Anterior cingulate cortex (tissue), 58 donors: ENCODE measurements around the gene SH3BGRL2.

ENCODE experiments used
- DNase-seq, 58 donors: peaks; one replicate each; lab custom pipeline; 2025; lab: John Stamatoyannopoulos, UW

SH3BGRL2 gene

DNA sequence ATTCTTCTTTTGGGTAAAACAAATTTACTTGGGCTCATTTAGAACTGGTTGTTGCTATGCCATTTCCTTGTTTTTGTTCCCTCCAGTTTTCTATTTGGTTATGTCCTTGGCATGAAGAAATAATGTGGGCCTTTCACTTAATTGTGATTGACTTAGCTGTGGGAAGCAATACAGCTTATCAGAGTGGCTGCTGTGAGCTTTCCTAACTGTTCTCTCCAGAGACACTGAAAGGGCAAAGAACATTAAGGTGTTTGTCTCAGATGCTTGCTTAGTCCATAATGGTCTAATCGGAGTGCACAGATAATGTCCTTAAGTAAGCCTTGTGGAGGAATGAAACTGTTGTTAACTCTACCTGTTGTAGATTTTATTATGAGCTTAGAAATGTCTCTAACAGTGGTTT, 56.6 kb downstream of the SH3BGRL2 start:
- no peak for DNase-seq

DNA sequence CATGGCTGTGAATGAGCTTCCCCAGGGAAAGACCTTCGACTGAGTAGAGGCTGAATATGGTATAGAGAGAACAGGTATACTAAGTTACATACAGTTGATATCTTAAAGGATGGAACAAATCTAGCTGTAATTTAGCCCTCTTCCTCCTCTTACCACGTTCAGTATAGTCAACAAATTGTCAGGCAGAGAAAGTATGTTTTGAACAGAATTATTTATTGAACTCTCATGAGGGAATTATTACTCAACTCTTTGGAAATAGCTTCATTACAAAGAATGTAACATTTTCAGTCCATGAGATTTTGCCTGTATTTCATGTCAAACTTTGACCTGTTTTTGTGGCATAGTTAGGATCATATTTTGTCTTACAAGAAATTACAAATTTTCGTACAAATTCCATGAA, 63.0 kb downstream of the SH3BGRL2 start:
- no peak for DNase-seq

DNA sequence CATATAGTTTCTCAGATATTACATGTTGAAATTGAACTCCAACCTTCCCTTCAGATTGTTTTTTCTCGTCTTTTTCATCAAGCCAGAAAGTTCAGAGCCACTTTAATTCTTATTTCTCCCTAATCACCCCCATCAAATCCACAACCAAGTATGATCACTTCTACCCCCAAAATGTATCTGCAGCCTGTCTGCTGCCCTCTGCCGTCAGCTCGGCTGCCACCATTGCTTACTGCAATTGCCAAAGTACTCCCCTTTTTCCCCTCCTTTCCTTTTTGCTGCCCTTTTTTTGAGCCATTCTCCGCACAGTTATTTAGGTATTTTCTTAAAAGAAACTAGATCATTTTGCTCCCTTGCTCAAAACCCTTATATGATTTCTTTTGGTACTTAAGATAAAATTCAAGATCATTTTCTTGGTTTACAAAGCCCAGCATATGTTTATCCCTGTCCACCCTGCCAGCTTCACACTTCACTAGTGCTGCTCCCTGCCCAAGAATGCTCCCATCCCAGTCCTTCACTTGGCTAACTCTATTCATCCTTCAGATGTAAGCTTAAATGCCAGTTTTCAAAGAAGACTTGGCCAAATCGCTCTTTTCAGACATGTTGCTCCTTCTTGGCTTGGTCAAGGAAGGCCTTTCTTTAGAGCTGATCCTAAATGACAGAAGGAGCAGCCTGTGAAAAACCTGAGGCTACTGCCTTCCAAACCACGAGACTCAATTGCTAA, 63.7 kb downstream of the SH3BGRL2 start:
- no peak for DNase-seq

DNA sequence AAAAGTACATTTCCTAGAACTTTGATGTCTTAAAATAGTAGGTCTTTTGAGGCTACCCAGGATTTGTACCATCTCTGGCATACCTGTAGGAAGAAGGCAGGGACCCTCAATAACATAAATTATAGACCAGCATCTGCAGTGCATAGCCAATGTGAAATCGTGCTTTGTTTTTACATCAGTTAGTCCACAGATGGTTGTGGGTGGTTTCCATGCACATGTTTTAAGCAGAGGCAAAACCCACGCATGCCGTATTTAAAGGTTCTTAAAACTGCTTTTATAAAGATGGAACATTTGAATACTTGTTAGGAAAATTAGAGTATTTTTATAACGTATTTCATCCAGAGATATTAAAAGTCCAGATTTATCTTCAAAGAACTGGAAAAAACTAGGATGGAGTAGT, 66.3 kb downstream of the SH3BGRL2 start:
- DNase-seq, result peak in 5 of 58 donors; percentile 7 to 54 (median 15)

DNA sequence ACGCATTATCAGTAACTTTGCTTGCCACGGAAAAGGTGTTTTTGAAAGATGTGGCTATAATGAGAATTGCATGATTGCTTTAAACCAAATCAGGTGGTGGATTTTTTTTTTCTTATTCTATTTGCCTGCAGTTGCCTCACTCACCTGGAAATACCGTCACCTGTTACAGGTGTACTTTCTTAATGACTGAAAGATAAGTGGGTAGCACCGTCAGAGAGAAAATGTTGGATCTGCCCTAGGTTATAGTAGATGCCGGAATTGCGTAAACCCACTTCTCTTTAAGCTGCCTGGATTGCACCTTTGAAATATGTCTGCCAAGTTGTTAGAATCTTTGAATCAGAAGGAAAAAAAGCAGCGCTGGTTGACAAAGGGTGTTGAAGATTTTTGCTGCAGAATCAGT, 68.5 kb downstream of the SH3BGRL2 start:
- no peak for DNase-seq

DNA sequence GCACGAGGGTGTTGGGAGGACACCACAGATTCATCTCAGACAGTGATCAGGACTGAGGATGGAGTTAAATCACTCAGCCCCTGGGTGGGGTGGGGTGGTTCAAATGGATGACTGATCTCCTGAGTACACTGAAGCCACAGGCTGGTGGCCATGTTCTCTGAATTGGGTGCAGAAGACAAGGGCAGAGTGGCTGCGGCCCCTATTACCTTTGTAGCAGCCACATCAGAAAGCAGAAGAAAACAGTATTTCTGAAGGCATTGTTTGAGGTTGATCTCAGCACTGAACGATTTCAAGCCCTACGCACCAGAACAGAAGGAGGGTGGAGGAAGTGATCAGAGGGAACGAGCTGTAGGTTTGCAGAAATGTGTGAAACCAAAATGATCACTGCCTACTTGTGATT, 71.6 kb downstream of the SH3BGRL2 start:
- peak in 2 of 58 donors; percentile 18 to 44 for DNase-seq

DNA sequence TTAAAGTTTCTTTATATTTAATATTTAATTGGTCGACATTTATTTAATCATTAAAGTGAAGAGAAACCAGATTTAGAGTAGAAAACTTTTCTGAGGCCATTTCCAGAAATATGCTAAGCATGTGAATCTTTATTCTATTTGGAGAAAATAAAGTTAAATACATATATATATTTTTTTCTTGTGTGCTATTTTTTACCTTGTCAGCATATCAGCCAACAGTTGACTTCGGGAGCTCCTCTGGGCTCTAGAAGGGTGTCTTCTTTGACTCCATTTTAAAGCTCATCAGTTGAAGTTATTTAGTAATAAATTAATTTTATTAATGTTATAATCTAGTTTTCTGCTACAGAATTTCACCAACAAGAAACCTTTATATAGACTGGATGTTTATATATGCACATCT, 73.1 kb downstream of the SH3BGRL2 start:
- no peak for DNase-seq

DNA sequence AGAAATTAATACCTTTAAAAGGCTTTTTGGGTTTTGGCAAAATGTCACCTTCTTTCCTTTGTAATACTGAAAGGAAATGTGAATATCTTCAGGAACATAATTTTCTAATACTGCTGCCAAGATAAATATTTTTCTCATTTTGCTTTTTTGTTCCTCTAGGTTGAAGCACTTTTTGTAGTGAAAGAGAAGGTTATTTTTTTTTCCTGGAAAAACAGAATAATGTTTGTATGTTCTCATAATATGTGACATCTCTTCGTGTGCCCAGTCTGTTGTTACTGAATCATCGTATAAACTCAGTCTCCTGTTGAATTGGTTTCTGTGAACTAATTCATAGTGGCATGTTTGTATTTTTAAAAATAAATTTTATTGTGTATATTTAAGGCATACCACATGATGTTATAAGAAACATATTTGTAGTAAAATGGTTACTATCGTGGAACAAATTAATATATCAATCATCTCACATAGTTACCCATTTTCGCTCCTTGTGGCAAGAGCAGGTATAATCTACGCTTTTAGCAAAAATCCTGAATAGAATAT, 74.4 kb downstream of the SH3BGRL2 start:
- DNase-seq, result no peak

DNA sequence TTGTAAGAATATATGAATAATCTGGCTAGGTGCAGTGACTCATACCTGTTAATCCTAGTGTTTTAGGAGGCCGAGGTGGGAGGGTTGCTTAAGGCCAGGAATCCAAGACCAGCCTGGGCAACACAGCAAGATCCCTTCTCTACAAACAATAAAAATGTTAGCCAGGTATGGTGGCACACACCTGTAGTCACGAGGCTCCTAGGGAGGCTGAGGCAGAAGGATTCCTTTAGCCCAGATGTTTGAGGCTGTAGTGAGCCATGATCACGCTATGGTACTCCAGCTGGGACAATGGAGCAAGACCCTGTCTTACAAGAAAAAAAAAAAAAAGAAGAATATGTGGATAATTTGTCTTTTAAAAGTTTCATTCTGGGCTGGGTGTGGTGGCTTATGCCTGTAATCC, 75.4 kb downstream of the SH3BGRL2 start:
- no peak for DNase-seq

DNA sequence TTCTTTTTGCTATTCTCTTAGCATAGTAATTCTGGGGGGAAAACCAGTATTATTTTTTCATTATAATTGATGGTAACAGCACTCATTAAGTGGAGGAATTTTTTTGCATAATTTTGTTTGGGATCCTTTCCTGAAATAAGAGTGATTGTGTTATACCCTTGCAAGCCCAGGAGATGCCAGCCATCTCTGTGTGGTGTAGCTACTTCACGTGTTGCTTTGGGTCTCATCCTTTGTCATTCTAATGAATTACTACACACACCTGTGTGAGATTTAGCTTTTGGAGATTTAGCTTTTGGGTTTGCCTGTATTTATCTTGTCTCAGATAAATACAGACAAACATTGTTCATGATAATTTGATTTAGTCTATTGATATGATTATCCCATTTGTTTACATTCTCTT, 76.5 kb downstream of the SH3BGRL2 start:
- no peak for DNase-seq

DNA sequence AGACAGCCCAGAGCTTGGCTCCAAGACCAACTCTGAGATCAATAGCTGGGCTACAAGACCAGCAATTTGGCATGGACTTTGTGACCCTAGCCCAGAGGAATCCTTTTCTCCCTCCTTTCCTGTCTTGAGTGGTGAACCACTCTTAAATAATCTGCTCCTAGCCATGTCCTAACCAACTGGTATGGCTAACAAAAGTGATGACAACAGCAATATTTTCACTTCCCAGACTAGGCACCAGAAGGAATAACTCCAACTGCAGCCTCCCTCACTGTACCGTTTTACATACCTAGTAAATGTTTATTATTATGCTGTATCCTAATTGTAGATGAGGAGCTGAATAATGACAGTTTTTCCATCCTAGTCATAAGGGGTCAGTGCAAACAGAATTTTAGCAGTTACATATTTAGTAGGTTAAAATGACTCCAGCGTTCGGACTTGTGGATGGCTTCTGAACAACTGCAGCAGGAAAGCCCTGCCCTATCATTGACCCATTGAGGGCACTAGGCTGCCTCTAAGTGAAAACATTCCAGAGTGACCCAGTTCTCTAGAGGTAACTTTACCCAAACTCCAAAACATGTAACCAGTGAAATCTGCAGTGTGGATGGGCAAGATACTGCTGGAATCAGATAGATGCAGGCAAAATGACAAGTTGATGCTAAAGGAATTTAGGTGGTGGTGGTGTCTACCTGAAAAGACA, 77.1 kb downstream of the SH3BGRL2 start:
- no peak for DNase-seq

DNA sequence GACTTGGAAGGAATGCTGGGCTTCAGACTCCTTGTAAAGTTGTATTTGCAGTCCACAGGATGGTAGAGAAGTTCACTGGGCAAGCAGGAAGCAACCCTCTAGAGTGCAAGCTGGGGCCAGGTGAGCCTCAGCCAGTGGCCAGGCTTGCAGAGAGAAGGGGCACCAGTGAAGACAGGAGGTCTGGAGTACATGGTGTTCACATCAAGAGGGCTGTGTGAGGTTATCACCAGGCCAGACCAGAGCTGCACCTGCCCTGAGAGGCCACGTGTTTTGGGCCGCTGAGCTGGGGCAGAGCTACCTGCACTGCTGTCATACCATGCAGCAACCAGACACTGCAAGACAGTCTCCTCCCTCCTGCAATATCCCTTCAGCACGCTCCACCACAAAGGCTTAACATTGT, 79.0 kb downstream of the SH3BGRL2 start:
- no peak for DNase-seq

DNA sequence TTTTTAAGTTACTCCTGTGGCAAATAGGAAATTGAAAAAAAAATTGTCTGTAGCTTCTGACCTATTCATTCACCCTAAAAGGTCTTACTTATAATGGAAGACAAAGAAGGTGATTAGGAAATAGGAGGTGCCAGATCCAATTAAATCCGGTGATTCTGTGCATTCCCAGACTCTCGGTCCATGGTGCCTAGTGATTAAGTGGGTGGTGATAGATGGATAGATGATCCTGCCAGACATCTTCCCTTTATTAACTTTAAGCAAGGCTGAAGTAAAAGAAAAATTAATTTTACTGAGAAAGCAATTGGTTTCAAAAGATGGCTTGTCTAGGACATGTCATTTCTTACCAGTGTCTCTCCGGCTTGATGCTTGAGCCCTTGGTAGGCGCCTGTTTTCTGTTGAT, 80.0 kb downstream of the SH3BGRL2 start:
- no peak for DNase-seq

DNA sequence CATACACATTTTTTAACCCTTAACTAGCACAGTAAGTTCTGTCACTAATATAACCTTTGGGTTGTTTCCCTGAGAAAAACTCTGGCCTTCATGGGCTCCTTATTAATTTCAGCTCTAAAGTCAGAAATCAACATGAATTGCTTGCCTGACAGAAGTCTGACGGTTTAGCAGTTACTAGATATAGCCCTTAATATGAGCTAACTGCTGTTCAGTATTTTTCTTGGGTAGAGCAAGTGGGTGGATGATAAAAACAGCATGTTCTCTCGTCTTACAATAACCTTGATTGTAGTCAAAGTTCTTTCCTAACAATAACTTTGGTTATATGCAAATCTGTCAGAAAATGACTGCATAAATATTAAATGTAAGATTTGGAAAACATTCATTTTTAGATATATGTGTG, 81.0 kb downstream of the SH3BGRL2 start:
- peak in 1 of 58 donors; percentile 22 for DNase-seq

DNA sequence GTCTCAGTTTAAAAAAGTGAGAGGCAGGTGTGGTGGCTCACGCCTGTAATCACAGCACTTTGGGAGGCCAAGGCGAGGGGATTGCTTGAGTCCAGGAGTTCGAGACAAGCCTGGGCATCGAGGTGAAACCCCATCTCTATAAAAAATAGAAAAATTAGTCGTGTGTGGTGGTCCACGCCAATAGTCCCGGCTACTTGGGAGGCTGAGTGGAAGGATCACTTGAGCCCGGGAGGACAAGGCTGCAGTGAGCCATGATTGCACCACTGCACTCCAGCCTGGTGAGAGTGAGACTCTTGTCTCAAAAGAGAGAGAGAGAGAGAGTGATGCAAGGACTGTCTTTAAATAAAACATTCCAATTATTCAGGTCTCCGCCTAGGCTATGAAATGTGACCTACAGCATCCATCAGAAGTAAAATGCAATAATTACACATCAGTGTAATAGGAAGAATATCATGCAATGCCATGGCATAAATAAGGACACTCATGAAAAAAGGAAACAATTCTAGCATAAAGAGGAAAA, 81.5 kb downstream of the SH3BGRL2 start:
- DNase-seq, result no peak

DNA sequence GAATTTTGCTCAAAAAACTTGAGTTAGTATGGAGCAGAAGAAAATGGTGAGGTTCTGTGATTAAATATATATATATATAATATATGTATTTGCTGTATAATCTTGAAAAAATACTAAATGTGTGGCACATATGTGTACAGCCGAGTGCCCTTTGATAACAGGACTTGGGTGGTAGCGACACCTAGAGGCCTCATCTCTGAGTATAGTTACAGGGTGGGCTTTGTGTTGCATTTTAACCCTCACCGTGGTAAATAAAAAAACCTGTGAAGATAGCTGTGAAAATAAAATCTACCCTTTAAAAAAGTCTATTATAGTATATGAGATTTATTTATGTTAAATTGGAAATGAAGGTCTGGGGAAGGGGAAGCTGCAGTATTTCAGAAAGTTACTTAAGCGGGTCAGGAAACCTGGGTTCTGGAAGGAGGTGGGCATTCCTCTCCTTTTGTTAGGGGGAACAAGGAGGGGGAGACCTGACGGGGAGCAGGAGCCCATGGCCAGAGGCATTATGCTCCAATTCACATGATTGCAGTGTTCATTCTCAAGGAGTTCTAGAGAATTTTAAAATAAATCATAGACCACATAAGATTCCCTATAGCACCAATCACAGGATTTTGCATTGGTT, 82.7 kb downstream of the SH3BGRL2 start:
- peak in 9 of 58 donors; percentile 11 to 52 (median 15) for DNase-seq

DNA sequence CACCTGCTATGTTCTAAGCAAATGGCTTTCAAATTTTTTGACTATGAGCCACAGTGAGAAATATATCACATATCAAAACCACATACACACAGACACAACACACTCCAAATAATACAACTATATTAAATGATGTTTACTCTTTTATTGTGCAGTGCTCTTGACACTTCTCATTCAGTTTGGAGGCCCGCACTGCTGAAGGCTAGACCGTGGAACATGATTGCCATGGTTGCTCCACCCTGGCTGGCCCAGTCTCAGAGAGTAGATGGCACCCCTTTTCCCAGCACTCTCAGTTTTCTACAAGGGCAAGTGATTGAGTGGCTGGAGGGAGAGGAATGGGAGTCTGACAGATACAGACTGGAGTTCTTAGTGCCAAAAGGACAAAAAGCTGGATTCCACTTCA, 86.9 kb downstream of the SH3BGRL2 start:
- DNase-seq, result no peak

DNA sequence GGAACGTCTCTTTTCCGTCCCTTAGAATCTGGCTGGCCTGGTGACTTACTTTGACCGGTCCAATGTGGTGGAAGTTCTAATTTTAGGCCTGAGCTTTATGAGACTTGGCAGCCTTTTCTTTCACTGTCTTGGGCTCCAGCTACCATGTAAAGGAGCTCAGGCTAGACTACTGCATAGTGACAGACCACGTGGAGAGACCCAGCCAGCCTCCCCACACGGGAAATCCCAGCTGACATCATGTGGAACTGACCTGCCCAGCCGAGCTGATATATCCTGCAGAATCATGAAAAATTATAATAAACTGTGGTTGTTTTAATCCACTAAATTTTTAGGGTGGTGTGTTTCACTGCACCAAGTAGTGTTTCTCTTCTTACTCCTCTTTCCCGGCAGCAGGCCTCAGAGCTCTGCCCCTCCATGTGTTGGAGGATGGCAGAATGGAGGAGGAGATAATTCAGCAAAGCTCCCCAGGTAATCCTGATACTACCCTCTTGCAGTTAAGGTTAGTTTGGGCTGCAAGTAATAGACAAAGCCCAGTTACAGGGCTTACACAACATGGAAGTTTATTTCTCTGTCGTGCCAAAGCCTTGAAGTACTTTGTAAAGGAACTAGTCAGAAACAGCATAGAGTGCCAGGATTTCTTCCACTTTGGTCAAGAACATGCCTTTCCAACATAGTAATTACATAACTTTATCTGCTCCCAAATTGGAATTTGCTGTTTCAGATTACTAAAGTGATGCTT, 87.5 kb downstream of the SH3BGRL2 start:
- DNase-seq, result no peak

DNA sequence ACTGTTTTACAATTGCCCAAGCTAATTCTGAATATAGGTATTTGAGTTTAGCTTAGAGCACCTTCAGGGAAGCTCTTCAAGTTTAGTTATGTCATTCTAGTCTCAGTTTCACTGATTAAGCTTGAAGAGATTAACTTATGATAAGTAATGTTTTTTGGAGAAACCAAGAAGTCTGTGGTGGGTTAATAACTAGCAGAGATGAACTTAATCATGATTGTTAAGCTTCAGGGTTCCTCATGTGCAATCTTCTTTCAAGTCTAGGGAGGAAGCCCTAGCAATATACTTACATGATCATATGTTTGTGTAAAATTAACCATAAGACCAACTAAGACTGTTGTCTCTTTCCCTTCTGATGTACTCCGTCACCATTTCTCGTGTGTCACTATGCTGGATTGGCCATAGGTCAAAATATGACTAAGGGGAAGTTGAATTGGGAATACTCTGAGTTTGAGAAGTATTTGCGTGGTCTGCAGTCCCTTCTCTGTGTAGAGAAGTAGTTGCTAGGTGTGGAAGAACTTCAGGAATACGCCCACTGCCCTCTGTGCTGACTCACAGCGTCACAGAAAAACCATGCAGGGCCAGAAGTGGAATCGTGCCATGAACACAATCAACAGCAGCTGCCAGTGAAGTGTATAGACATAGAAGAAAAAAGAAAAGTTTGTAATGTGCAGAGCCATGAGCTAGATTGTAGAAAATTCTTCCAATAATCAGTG, 88.3 kb downstream of the SH3BGRL2 start:
- peak in 19 of 58 donors; percentile 10 to 69 (median 39) for DNase-seq

DNA sequence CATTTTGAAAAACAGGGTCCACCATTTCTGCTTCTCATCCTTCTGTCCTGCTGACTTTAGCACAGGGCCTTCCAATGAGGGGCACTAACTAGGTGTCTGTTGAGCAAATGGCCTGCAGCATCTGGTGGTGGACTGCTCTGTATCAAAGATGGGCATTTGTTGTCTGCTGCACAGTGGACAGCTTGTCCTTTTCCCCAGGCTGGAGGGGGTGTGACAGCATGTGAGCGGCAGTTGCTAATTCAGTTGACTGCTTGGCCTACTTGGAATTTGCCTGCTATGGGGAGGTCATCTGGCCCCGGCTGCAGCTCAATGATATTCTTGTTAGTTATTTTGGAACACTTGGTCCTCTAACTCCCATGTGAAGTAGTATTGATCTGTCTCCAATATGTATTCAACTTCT, 93.7 kb downstream of the SH3BGRL2 start:
- DNase-seq, result no peak
